Right atrium auricular region (tissue), 2 donors: Measurements from ENCODE around the gene NCF2. TPM values are rescaled to one million over a fixed set of nuclear protein-coding genes. Genes with fewer than 3 reads are reported as not detected.

Source experiments
- DNase-seq: peaks from one replicate; pipeline ENCODE4 v3.0.0-alpha.2; 2019; ENCODE audit warnings: low spot score
- H3K27ac ChIP-seq, 2 donors: fragments of 200-600 bp; sonication (generic); 1 replicate in 1 of 2; 2 replicates in 1 of 2; pipeline ENCODE4 v1.5.1; 2016 to 2019
- H3K27me3 ChIP-seq, 2 donors: fragments of 200-600 bp; sonication (generic); one replicate each; pipeline versions ENCODE4 v1.5.1 to v1.6.0; 2017 to 2019
- H3K36me3 ChIP-seq: fragments of 200-600 bp; sonication (generic); one replicate; pipeline ENCODE4 v1.5.1; 2016
- H3K4me1 ChIP-seq, 2 donors: fragments of 200-600 bp; sonication (generic); one replicate each; pipeline versions ENCODE4 v1.5.1 to v1.6.0; 2017 to 2019
- H3K4me3 ChIP-seq, 2 donors: fragments of 200-600 bp; sonication (generic); 1 replicate in 1 of 2; 2 replicates in 1 of 2; pipeline ENCODE4 v1.5.1; 2017 to 2019; ENCODE audit warnings: mild to moderate bottlenecking in 1 of 2, moderate library complexity in 1 of 2
- H3K9me3 ChIP-seq, 2 donors: fragments of 200-600 bp; sonication (generic); one replicate each; pipeline ENCODE4 v1.5.1; 2019
- CTCF ChIP-seq, 2 donors: fragments of 200-600 bp; sonication (generic); IDR thresholded peaks; one replicate each; pipeline ENCODE4 v1.5.1; 2019; ENCODE audit warnings: antibody characterized with exemption in 2 of 2
- total RNA-seq, 2 donors: library from RNA; depleted of rRNA; stranded (reverse); fragments of >200 nt; gene quantifications; one replicate each; pipeline ENCODE4 v1.1.0, GENCODE V29; 2016

The NCF2 gene
- total RNA-seq, 2 donors from 2014 or later = 3.2 to 10.7 TPM

- no peaks in the 10 kb centered on the region for H3K9me3 ChIP-seq
- no peak overlapping the region for H3K27ac ChIP-seq
- no peaks in the 10 kb centered on the region for H3K4me1 ChIP-seq
- TF ChIP-seq CTCF (IDR thresholded peaks at IDR 0.05) = no peak
- H3K36me3 ChIP-seq = peaks cover 25% of the 10 kb centered on the region
- H3K27me3 ChIP-seq = no peaks in the 10 kb centered on the region
- no peak overlapping the region for H3K4me3 ChIP-seq
- no peak for DNase-seq
Observed at GRCh38 chr1:183520379-183520778, 69.9 kb downstream of the NCF2 start.

- TF ChIP-seq CTCF (IDR thresholded peaks at IDR 0.05) = no peak
- peaks cover 25% of the 10 kb centered on the region for H3K36me3 ChIP-seq
- DNase-seq = no peak
- no peak overlapping the region for H3K27ac ChIP-seq
- H3K27me3 ChIP-seq = no peaks in the 10 kb centered on the region
- H3K4me1 ChIP-seq = no peaks in the 10 kb centered on the region
- H3K4me3 ChIP-seq = no peak overlapping the region
- H3K9me3 ChIP-seq = no peaks in the 10 kb centered on the region
Observed at GRCh38 chr1:183517401-183517800, 72.9 kb downstream of the NCF2 start.

GRCh38 chr1:183516725-183517124 lies 73.5 kb downstream of the NCF2 start:
- Histone ChIP-seq H3K27ac (no peak overlapping the region), H3K4me1 (peaks cover 0 to 3% of the 10 kb centered on the region in 2 donors), H3K27me3 (no peaks in the 10 kb centered on the region), H3K4me3 (no peak overlapping the region), H3K36me3 (peaks cover 25% of the 10 kb centered on the region), H3K9me3 (no peaks in the 10 kb centered on the region)
- no peak for TF ChIP-seq CTCF (IDR thresholded peaks at IDR 0.05)
- DNase-seq = no peak

- Histone ChIP-seq H3K4me3 (no peak overlapping the region), H3K9me3 (no peaks in the 10 kb centered on the region), H3K27me3 (no peaks in the 10 kb centered on the region), H3K27ac (no peak overlapping the region), H3K4me1 (peaks cover 0 to 4% of the 10 kb centered on the region in 2 donors), H3K36me3 (peaks cover 18% of the 10 kb centered on the region)
- no peak for TF ChIP-seq CTCF (IDR thresholded peaks at IDR 0.05)
- no peak for DNase-seq
Observed at GRCh38 chr1:183515002-183515689, 75.1 kb downstream of the NCF2 start.

- Histone ChIP-seq H3K4me1 (peaks cover 0 to 12% of the 10 kb centered on the region in 2 donors), H3K27me3 (no peaks in the 10 kb centered on the region), H3K36me3 (peaks cover 18% of the 10 kb centered on the region), H3K4me3 (no peak overlapping the region), H3K9me3 (no peaks in the 10 kb centered on the region), H3K27ac (no peak overlapping the region)
- no peak for TF ChIP-seq CTCF (IDR thresholded peaks at IDR 0.05)
- no peak for DNase-seq
Observed at GRCh38 chr1:183514235-183514634, 76.0 kb downstream of the NCF2 start.

GRCh38 chr1:183512450-183512849 lies 77.8 kb downstream of the NCF2 start:
- H3K4me1 ChIP-seq = peaks cover 0 to 18% of the 10 kb centered on the region in 2 donors
- DNase-seq = no peak
- TF ChIP-seq CTCF (IDR thresholded peaks at IDR 0.05) = no peak
- H3K9me3 ChIP-seq = no peaks in the 10 kb centered on the region
- H3K27me3 ChIP-seq = no peaks in the 10 kb centered on the region
- H3K27ac ChIP-seq = no peak overlapping the region
- peaks cover 3% of the 10 kb centered on the region for H3K36me3 ChIP-seq
- H3K4me3 ChIP-seq = no peak overlapping the region
